IMR-90 (cell line): ENCODE data around the gene MYEOV. TPM values are rescaled to one million over a fixed set of nuclear protein-coding genes. Genes with fewer than 3 reads are reported as not detected.

Source experiments
- ATAC-seq: fragments of 200-7000 bp; cut with Tn5 transposase; 2 replicates; pipeline ENCODE4 v1.9.1; 2020; ENCODE audit warnings: low read depth, mild to moderate bottlenecking, moderate library complexity
- BruUV-seq: library from RNA; stranded (reverse); fragments of 400-500 nt; replicated peaks from 2 replicates; lab custom pipeline; 2021; lab: Mats Ljungman, UMichigan
- CTCF ChIA-PET: fragments of 300-600 bp; formaldehyde crosslinking; extraction: SDS; loops from one replicate; lab custom pipeline; 2021; ENCODE audit warnings: antibody characterized with exemption; lab: Yijun Ruan, JAX
- POLR2A ChIA-PET: fragments of 300-600 bp; sonication (Branson Sonifier 250); formaldehyde crosslinking; loops from one replicate; lab custom pipeline; 2022; ENCODE audit warnings: antibody characterized with exemption; ENCODE audit not compliant: unreplicated experiment; lab: Charles Lee
- DNase-seq: peaks from one replicate; pipeline ENCODE4 v3.0.0; 2013
- H2AFZ ChIP-seq: replicated peaks from 2 replicates; pipeline ENCODE3; 2013; ENCODE audit warnings: low read length, mild to moderate bottlenecking; ENCODE audit not compliant: poor library complexity
- H2AK5ac ChIP-seq: 2 replicates; pipeline ENCODE4 v1.6.1; 2013; ENCODE audit warnings: low read depth, low read length, inconsistent platforms
- H2AK9ac ChIP-seq: replicated peaks from 2 replicates; pipeline ENCODE3; 2013; ENCODE audit warnings: mild to moderate bottlenecking, low read depth, low read length, moderate library complexity; ENCODE audit not compliant: poor library complexity
- H2BK120ac ChIP-seq: 2 replicates; pipeline ENCODE4 v1.6.1; 2013; ENCODE audit warnings: low read depth, low read length, inconsistent platforms
- H2BK15ac ChIP-seq: 3 replicates; pipeline ENCODE4 v1.6.1; 2013; ENCODE audit warnings: low read depth, low read length, inconsistent platforms
- H2BK20ac ChIP-seq: 2 replicates; pipeline ENCODE4 v1.6.1; 2013; ENCODE audit warnings: low read depth, mild to moderate bottlenecking, inconsistent platforms, low read length, moderate library complexity
- H2BK5ac ChIP-seq: 2 replicates; pipeline ENCODE4 v1.6.1; 2013; ENCODE audit warnings: mild to moderate bottlenecking, low read depth, low read length, inconsistent platforms; ENCODE audit not compliant: poor library complexity, severe bottlenecking
- H3K14ac ChIP-seq: replicated peaks from 2 replicates; pipeline ENCODE4 v1.6.1; 2013; ENCODE audit warnings: low read depth, low read length, inconsistent platforms
- H3K18ac ChIP-seq: 2 replicates; pipeline ENCODE4 v1.6.1; 2013; ENCODE audit warnings: low read depth, low read length, control low read depth
- H3K23ac ChIP-seq: 2 replicates; pipeline ENCODE4 v1.6.1; 2013; ENCODE audit warnings: low read depth, low read length, inconsistent platforms
- H3K27ac ChIP-seq: 2 replicates; pipeline ENCODE4 v1.5.1; 2013; ENCODE audit warnings: mild to moderate bottlenecking, control low read depth, low read length; ENCODE audit not compliant: insufficient read depth
- H3K27me3 ChIP-seq: 2 replicates; pipeline ENCODE4 v1.6.1; 2013; ENCODE audit warnings: low read length; ENCODE audit not compliant: control insufficient read depth, insufficient read depth
- H3K36me3 ChIP-seq: 2 replicates; pipeline ENCODE4 v1.6.1; 2013; ENCODE audit warnings: low read length, mixed read lengths; ENCODE audit not compliant: control insufficient read depth, insufficient read depth
- H3K4ac ChIP-seq: 2 replicates; pipeline ENCODE4 v1.6.1; 2013; ENCODE audit warnings: low read depth, low read length, inconsistent platforms
- H3K4me1 ChIP-seq: 2 replicates; pipeline ENCODE4 v1.6.1; 2013; ENCODE audit warnings: low read length, mixed read lengths; ENCODE audit not compliant: control insufficient read depth, insufficient read depth
- H3K4me2 ChIP-seq: 2 replicates; pipeline ENCODE4 v1.6.1; 2013; ENCODE audit warnings: low read depth, mild to moderate bottlenecking, control low read depth, low read length, moderate library complexity
- H3K4me3 ChIP-seq: 2 replicates; pipeline ENCODE4 v1.5.1; 2013; ENCODE audit warnings: low read depth, mild to moderate bottlenecking, control low read depth, low read length, moderate library complexity; ENCODE audit not compliant: insufficient read depth
- H3K56ac ChIP-seq: 2 replicates; pipeline ENCODE4 v1.6.1; 2013; ENCODE audit warnings: low read length, inconsistent platforms; ENCODE audit not compliant: insufficient read depth; ENCODE audit errors: extremely low read depth
- H3K79me1 ChIP-seq, 2 experiments: 2 replicates each; pipeline ENCODE4 v1.6.1; 2013; ENCODE audit warnings: low read length in 2 of 2, inconsistent platforms in 1 of 2, low read depth in 1 of 2
- H3K9ac ChIP-seq: 2 replicates; pipeline ENCODE4 v1.6.1; 2013; ENCODE audit warnings: low read depth, low read length, control low read depth
- H3K9me1 ChIP-seq: 2 replicates; pipeline ENCODE4 v1.6.1; 2013; ENCODE audit warnings: low read length, inconsistent platforms; ENCODE audit not compliant: insufficient read depth
- H3K9me3 ChIP-seq: 2 replicates; pipeline ENCODE4 v1.6.1; 2013; ENCODE audit warnings: low read length; ENCODE audit not compliant: control insufficient read depth, insufficient read depth
- H4K20me1 ChIP-seq: 2 replicates; pipeline ENCODE4 v1.6.1; 2013; ENCODE audit warnings: low read length, inconsistent platforms; ENCODE audit not compliant: insufficient read depth
- H4K5ac ChIP-seq: 2 replicates; pipeline ENCODE4 v1.6.1; 2013; ENCODE audit warnings: mild to moderate bottlenecking, low read depth, low read length, control low read depth
- H4K8ac ChIP-seq, 2 experiments: 2 replicates each; pipeline ENCODE4 v1.6.1; 2013; ENCODE audit warnings: low read depth in 2 of 2, low read length in 2 of 2, control low read depth in 1 of 2, inconsistent platforms in 1 of 2
- H4K91ac ChIP-seq: 2 replicates; pipeline ENCODE4 v1.6.1; 2013; ENCODE audit warnings: low read depth, low read length, inconsistent platforms; ENCODE audit not compliant: insufficient read depth
- ELK1 ChIP-seq: fragments of 150-350 bp; IDR thresholded peaks from 2 replicates; pipeline ENCODE4 v1.6.1; 2016; ENCODE audit warnings: low read depth, mild to moderate bottlenecking, low read length, moderate library complexity, borderline replicate concordance
- FOS ChIP-seq: fragments of 150-350 bp; IDR thresholded peaks from 2 replicates; pipeline ENCODE4 v1.6.1; 2016; ENCODE audit warnings: low read depth, low read length
- MXI1 ChIP-seq: IDR thresholded peaks from 2 replicates; pipeline ENCODE4 v1.6.1; 2012; ENCODE audit warnings: low read depth, mild to moderate bottlenecking, low read length, moderate library complexity, borderline replicate concordance
- POLR2A ChIP-seq: IDR thresholded peaks from 2 replicates; pipeline ENCODE4 v1.6.1; 2012; ENCODE audit warnings: mild to moderate bottlenecking, low read depth, low read length
- RAD21 ChIP-seq: IDR thresholded peaks from 2 replicates; pipeline ENCODE4 v1.6.1; 2012; ENCODE audit warnings: low read length, improper control_type of control experiment
- RFX5 ChIP-seq: IDR thresholded peaks from 2 replicates; pipeline ENCODE4 v1.8.0; 2012; ENCODE audit warnings: low read depth, mild to moderate bottlenecking, low read length, moderate library complexity
- WGBS, 2 experiments: methylation state at CpG; one replicate each; pipeline versions ENCODE4 v1.1.5 to v1.1.7; 2013; ENCODE audit warnings: missing lambda C conversion rate in 2 of 2; ENCODE audit not compliant: insufficient read length in 1 of 2; ENCODE audit errors: extremely low coverage in 2 of 2; 5-methylcytosine and 5-hydroxymethylcytosine counted together
- dilution Hi-C: fragments of 300-500 bp; cut with HindIII; formaldehyde crosslinking; loops from one replicate; pipeline ENCODE4 v1.14.3; 2018; ENCODE audit warnings: low sequenced_read_pairs; ENCODE audit not compliant: unreplicated experiment
- in situ Hi-C: fragments of 300-500 bp; cut with MboI; formaldehyde crosslinking; loops from 3 replicates; pipeline ENCODE4 v1.14.3; 2019; ENCODE audit warnings: low sequenced_read_pairs, inconsistent platforms, mixed read lengths
- intact Hi-C: fragments of 100-400 bp; cut with micrococcal nuclease; formaldehyde crosslinking; loops from 2 replicates; pipeline ENCODE4 v1.10.0; 2022
- polyA plus RNA-seq, 3 experiments: library from polyadenylated mRNA; depleted of rRNA; stranded (reverse); fragments of >200 nt; gene quantifications; 2 replicates each; pipeline ENCODE4 v1.2.3, GENCODE V29; 2012; ENCODE audit warnings: low replicate concordance in 1 of 3
- total RNA-seq: library from RNA; depleted of rRNA; stranded (reverse); fragments of >200 nt; gene quantifications from 2 replicates; pipeline ENCODE4 v1.2.3, GENCODE V29; 2012

MYEOV gene
- total and polyA plus RNA-seq, 2 of the 4 experiments (the other 2 are of a cell fraction) = 5.8 to 6.8 TPM

- TF ChIP-seq MXI1 = no peak
Observed at GRCh38 chr11:69287968-69288882, 5.7 kb upstream of the MYEOV start (continued).

- CTCF ChIA-PET = no interaction called here
- no peak for ATAC-seq
- Histone ChIP-seq H3K36me3 (no peaks in the 10 kb centered on the region), H3K4me1 (no peaks in the 10 kb centered on the region), H3K9me3 (no peaks in the 10 kb centered on the region), H2BK15ac (no peak overlapping the region), H3K27me3 (no peaks in the 10 kb centered on the region), H3K14ac (no peak overlapping the region), H3K4me3 (no peak overlapping the region), H2BK120ac (no peak overlapping the region), H2AK9ac (no peak overlapping the region), H3K4ac (no peak overlapping the region), H3K23ac (no peak overlapping the region), H3K9me1 (no peaks in the 10 kb centered on the region; the same call in 1 of the 2 replicates), H3K4me2 (no peak overlapping the region), H3K56ac (no peak overlapping the region), H4K91ac (no peak overlapping the region), H3K9ac (no peak overlapping the region), H3K79me1 (no peaks in the 10 kb centered on the region), H2AFZ (peak overlapping the region; percentile 41), H4K5ac (no peak overlapping the region), H4K20me1 (no peaks in the 10 kb centered on the region), H2BK20ac (no peak overlapping the region), H2BK5ac (no peak overlapping the region), H2AK5ac (no peak overlapping the region), H4K8ac (no peak overlapping the region), H3K27ac (no peak overlapping the region), H3K18ac (no peak overlapping the region)
- TF ChIP-seq POLR2A (no peak), RFX5 (no peak), FOS (no peak), ELK1 (no peak), RAD21 (no peak)
- DNase-seq = no peak
- no TSS peak for BruUV-seq
- POLR2A ChIA-PET = no interaction called here
- intact Hi-C loops (no loop called here), dilution Hi-C loops (no loop called here), in situ Hi-C loops (no loop called here)
- WGBS, 2 experiments = 22% methylated on average over 1 of the region's 2 CpGs; no CpG with 5 or more reads in 1 of the 2 experiments
Observed at GRCh38 chr11:69288883-69289242, 5.1 kb upstream of the MYEOV start.
